Sigmoid colon (tissue), 7 donors: ENCODE measurements around the gene NUDT4. TPM values are rescaled to one million over a fixed set of nuclear protein-coding genes. Genes with fewer than 3 reads are reported as not detected.

Source experiments
- DNase-seq: peaks from one replicate; pipeline ENCODE4 v3.0.0-alpha.2; 2019
- H3K27ac ChIP-seq, 4 donors: fragments of 200-600 bp; sonication (generic); one replicate each; pipeline ENCODE4 v1.5.1; 2016 to 2019; ENCODE audit warnings: mild to moderate bottlenecking in 1 of 4
- H3K27me3 ChIP-seq, 3 donors: fragments of 200-600 bp; sonication (generic); one replicate each; pipeline ENCODE4 v1.5.1; 2019; ENCODE audit warnings: mild to moderate bottlenecking in 1 of 3
- H3K36me3 ChIP-seq, 4 donors: fragments of 200-600 bp; sonication (generic); one replicate each; pipeline ENCODE4 v1.5.1; 2016 to 2019
- H3K4me1 ChIP-seq, 4 donors: fragments of 200-600 bp; sonication (generic); one replicate each; pipeline ENCODE4 v1.5.1; 2017 to 2019
- H3K4me3 ChIP-seq, 4 donors: fragments of 200-600 bp; sonication (generic); one replicate each; pipeline ENCODE4 v1.5.1; 2017 to 2019; ENCODE audit warnings: mild to moderate bottlenecking in 2 of 4, moderate library complexity in 1 of 4
- H3K9me3 ChIP-seq, 4 donors: fragments of 200-600 bp in 3 of 4; sonication (generic) in 3 of 4; one replicate each; pipeline versions ENCODE4 v1.5.1 to v1.6.1; 2013 to 2019
- CTCF ChIP-seq, 4 experiments: fragments of 450-650 bp in 3 of 4; fragments of 200-600 bp in 1 of 4; IDR thresholded peaks; one replicate each; pipeline ENCODE4 v1.5.1; 2016 to 2019; ENCODE audit warnings: antibody characterized with exemption in 4 of 4, mild to moderate bottlenecking in 3 of 4, moderate library complexity in 2 of 4
- EP300 ChIP-seq, 4 donors: sonication (generic); formaldehyde crosslinking; IDR thresholded peaks; one replicate each; pipeline ENCODE4 v1.6.1; 2017; ENCODE audit warnings: antibody characterized with exemption in 4 of 4
- POLR2A ChIP-seq, 2 donors: fragments of 450-650 bp; IDR thresholded peaks; one replicate each; pipeline ENCODE4 v1.6.1; 2016; ENCODE audit warnings: antibody characterized with exemption in 2 of 2, mild to moderate bottlenecking in 2 of 2, moderate library complexity in 2 of 2
- POLR2AphosphoS5 ChIP-seq, 4 donors: sonication (generic); formaldehyde crosslinking; IDR thresholded peaks; one replicate each; pipeline ENCODE4 v1.6.1; 2017; ENCODE audit warnings: antibody characterized with exemption in 4 of 4
- WGBS, 2 donors: extraction: QIAGEN DNeasy Blood & Tissue Kit; methylation state at CpG; one replicate each; pipeline ENCODE4 v1.1.7; 2013; 5-methylcytosine and 5-hydroxymethylcytosine counted together
- intact Hi-C: fragments of 100-400 bp; cut with DNase I; formaldehyde crosslinking; loops from one replicate; pipeline ENCODE4 v1.15.1; 2023
- polyA plus RNA-seq, 3 donors: library from polyadenylated mRNA; stranded (reverse); fragments of 200-250 nt; gene quantifications; one replicate each; pipeline ENCODE4 v1.2.3, GENCODE V29; 2013
- total RNA-seq, 4 donors: library from RNA; depleted of rRNA; stranded (reverse); fragments of >200 nt; gene quantifications; one replicate each; pipeline ENCODE4 v1.1.0, GENCODE V29; 2016
- donor health status: healthy with polysubstance abuse.
- donor health status: Bipolar disorder and iron deficiency.
- donor health status: healthy.

NUDT4 gene
- total and polyA plus RNA-seq, 7 donors: 45.7 to 83.7 (median 48.5) TPM

GRCh38 chr12:93440043-93440835 is 62.5 kb downstream of the NUDT4 start:
- intact Hi-C loops: loop anchor here (10.0 kb wide), 1 partner anchor 325 kb away; no protein-coding TSS in a partner anchor
- Histone ChIP-seq H3K9me3 (no peaks in the 10 kb centered on the region), H3K27me3 (no peaks in the 10 kb centered on the region), H3K4me1 (peaks cover 0 to 59% (median 38%) of the 10 kb centered on the region in 4 donors), H3K27ac (no peak overlapping the region), H3K36me3 (no peaks in the 10 kb centered on the region), H3K4me3 (peak overlapping the region; percentile 90 to 100 (median 97))
- WGBS, 2 donors: 10 to 24% methylated on average over 12 of the region's 12 CpGs
- no peak for DNase-seq
- TF ChIP-seq CTCF (IDR thresholded peaks at IDR 0.05): no peak
- TF ChIP-seq POLR2A (IDR thresholded peaks at IDR 0.05): no peak
- TF ChIP-seq POLR2AphosphoS5 (IDR thresholded peaks at IDR 0.05): no peak

GRCh38 chr12:93441081-93441616 is 63.4 kb downstream of the NUDT4 start:
- Histone ChIP-seq H3K9me3 (no peaks in the 10 kb centered on the region), H3K27ac (peak overlapping the region; percentile 85 to 97 (median 96)), H3K36me3 (no peaks in the 10 kb centered on the region), H3K4me1 (peaks cover 0 to 50% (median 36%) of the 10 kb centered on the region in 4 donors), H3K27me3 (no peaks in the 10 kb centered on the region), H3K4me3 (peak overlapping the region; percentile 90 to 100 (median 97))
- no peak for DNase-seq
- 0 to 1% methylated on average over 55 of the region's 55 CpGs for WGBS, 2 donors
- intact Hi-C loops: loop anchor here (10.0 kb wide), 1 partner anchor 324 kb away; no protein-coding TSS in a partner anchor
- TF ChIP-seq EP300 (IDR thresholded peaks at IDR 0.05) (no peak), CTCF (IDR thresholded peaks at IDR 0.05) (no peak)

- Histone ChIP-seq H3K4me3 (peak within 1 kb of the TSS; percentile 90 to 100 (median 97)), H3K27ac (peak within 1 kb of the TSS; percentile 85 to 97 (median 96)), H3K27me3 (no peaks in the 10 kb centered on the region), H3K36me3 (no peaks in the 10 kb centered on the region), H3K9me3 (no peaks in the 10 kb centered on the region), H3K4me1 (peaks cover 0 to 45% (median 35%) of the 10 kb centered on the region in 4 donors)
- 1% methylated on average over 105 of the region's 105 CpGs for WGBS, 2 donors
- intact Hi-C loops: loop anchor here (1.0 to 10.0 kb wide), 2 partner anchors 25 to 323 kb away; partner anchors contain the start of gene MRPL42
- peak; percentile 15 to 26 for TF ChIP-seq POLR2A (IDR thresholded peaks at IDR 0.05)
- TF ChIP-seq EP300 (IDR thresholded peaks at IDR 0.05): no peak
- TF ChIP-seq POLR2AphosphoS5 (IDR thresholded peaks at IDR 0.05): peak; percentile 74 to 86 (median 80)
- peak; percentile 97 for DNase-seq
Observed at GRCh38 chr12:93441617-93442410, 64.1 kb downstream of the NUDT4 start, which contains the start of gene UBE2N. Gene UBE2N (minus strand): TSS chr12:93441947. CDS start chr12:93441884, 63 bp downstream.

- peak overlapping the region; percentile 85 to 97 (median 96) for H3K27ac ChIP-seq
- WGBS, 2 donors: 4 to 9% methylated on average over 19 of the region's 19 CpGs
- no peaks in the 10 kb centered on the region for H3K36me3 ChIP-seq
- no peak for DNase-seq
- TF ChIP-seq CTCF (IDR thresholded peaks at IDR 0.05): no peak
- no peak for TF ChIP-seq POLR2A (IDR thresholded peaks at IDR 0.05)
- TF ChIP-seq EP300 (IDR thresholded peaks at IDR 0.05): no peak
- no peak for TF ChIP-seq POLR2AphosphoS5 (IDR thresholded peaks at IDR 0.05)
- no peaks in the 10 kb centered on the region for H3K27me3 ChIP-seq
- H3K9me3 ChIP-seq: no peaks in the 10 kb centered on the region
- peaks cover 0 to 43% (median 32%) of the 10 kb centered on the region in 4 donors for H3K4me1 ChIP-seq
- H3K4me3 ChIP-seq: peak overlapping the region; percentile 90 to 100 (median 97)
- intact Hi-C loops: loop anchor here (1.0 to 10.0 kb wide), 2 partner anchors 25 to 322 kb away; partner anchors contain the start of gene MRPL42
Observed at GRCh38 chr12:93442411-93443340, 65.0 kb downstream of the NUDT4 start.
